Epithelial cell of esophagus (primary cell): Measurements from ENCODE around the gene AIPL1.

ENCODE experiments used
- DNase-seq: peaks from one replicate; pipeline ENCODE4 v3.0.0; 2010; ENCODE audit warnings: low read depth
- H3K4me3 ChIP-seq: 2 replicates; pipeline ENCODE4 v1.5.1; 2011; ENCODE audit warnings: mild to moderate bottlenecking, low read length, control low read depth
- TF ChIP-seq, protein P1 (sequence below): IDR thresholded peaks from 2 replicates; pipeline ENCODE4 v1.5.1; 2011; ENCODE audit warnings: low read depth, mild to moderate bottlenecking, low read length, control low read depth, inconsistent platforms; ENCODE audit not compliant: insufficient read depth; ENCODE audit errors: missing control alignments

AIPL1 gene

DNA sequence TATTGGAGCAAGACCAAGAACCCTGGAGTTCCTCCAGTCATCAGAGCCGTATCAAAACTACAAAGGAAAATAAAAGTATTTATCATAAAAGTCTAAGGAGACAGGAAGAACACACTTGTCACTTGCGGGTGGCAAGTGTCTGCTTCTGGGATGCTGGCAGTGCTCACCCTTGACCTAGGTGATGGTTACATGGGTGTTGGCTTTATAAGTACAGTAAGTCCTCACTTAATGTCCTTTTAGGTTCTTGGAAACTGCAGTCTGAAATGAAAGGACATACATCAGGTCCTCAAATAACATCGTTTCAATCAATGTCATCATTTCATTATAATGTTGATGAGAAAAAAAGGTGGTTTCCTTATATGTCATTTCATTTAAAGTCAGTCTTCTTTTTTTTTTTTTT is 3.0 kb upstream of the AIPL1 start:
- no peak for DNase-seq
- TF ChIP-seq, protein P1, sequence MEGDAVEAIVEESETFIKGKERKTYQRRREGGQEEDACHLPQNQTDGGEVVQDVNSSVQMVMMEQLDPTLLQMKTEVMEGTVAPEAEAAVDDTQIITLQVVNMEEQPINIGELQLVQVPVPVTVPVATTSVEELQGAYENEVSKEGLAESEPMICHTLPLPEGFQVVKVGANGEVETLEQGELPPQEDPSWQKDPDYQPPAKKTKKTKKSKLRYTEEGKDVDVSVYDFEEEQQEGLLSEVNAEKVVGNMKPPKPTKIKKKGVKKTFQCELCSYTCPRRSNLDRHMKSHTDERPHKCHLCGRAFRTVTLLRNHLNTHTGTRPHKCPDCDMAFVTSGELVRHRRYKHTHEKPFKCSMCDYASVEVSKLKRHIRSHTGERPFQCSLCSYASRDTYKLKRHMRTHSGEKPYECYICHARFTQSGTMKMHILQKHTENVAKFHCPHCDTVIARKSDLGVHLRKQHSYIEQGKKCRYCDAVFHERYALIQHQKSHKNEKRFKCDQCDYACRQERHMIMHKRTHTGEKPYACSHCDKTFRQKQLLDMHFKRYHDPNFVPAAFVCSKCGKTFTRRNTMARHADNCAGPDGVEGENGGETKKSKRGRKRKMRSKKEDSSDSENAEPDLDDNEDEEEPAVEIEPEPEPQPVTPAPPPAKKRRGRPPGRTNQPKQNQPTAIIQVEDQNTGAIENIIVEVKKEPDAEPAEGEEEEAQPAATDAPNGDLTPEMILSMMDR: no peak
- H3K4me3 ChIP-seq: no peak overlapping the region

DNA sequence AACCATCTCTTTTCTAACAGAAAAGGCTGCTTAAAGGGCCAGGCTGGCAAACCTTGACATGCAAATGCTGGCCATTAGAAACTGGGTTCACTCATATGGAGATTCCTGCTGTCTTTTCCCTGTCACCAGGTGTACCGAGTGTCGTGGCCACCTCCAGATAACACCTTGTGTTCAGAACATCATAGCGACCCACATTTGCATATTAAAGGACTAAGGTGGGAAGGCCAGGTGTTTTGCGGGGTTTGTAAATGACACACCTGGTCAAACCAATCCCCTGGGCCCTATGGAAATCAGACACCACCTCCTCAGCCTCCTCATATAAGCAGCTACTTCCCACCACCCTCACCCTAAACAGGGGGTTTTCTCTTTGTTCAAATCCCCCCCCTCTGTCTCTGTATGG is 2.5 kb upstream of the AIPL1 start:
- no peak overlapping the region for H3K4me3 ChIP-seq
- DNase-seq: no peak
- TF ChIP-seq, protein P1: no peak

DNA sequence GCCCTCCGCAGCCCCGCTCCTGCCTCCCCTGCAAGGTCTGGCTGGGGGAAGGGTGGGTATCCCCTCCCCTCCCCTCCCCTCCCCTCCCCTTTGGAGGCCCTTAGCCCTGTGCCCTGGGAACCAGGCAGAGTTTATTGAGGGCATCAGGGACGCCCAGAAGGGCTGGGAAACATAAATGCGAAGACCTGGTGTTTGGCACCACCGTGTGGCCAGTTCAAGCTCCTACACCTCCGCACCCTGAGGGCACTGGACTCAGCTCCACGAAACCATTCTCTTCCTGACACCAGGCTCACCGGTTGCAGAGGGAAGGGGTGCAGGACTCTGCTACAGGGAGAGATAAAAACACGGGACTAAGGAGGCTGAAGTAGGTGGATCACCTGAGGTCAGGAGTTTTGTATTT is 1.0 kb upstream of the AIPL1 start:
- TF ChIP-seq, protein P1: peak; percentile 81
- H3K4me3 ChIP-seq: no peak overlapping the region
- peak; percentile 78 for DNase-seq

DNA sequence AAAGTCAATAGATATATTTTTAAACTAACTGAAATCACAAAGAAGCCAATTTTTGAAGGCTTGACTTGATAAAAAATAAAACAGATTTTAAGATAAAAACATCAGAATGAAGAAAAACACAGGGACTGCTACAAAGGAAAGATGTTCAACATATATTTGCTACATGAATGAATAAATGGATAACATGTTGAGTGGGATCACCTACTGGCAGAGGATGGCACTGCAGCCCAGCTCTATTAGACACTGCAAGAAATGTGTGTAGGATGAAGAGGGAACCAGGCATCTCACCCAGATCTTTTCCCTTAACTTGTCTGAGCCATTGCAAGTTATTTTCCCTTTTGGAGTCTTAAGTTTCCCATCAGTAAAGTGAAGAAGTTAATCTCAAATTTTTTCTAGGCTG is 4.2 kb downstream of the AIPL1 start:
- no peak overlapping the region for H3K4me3 ChIP-seq
- DNase-seq: no peak
- TF ChIP-seq, protein P1: peak; percentile 32

DNA sequence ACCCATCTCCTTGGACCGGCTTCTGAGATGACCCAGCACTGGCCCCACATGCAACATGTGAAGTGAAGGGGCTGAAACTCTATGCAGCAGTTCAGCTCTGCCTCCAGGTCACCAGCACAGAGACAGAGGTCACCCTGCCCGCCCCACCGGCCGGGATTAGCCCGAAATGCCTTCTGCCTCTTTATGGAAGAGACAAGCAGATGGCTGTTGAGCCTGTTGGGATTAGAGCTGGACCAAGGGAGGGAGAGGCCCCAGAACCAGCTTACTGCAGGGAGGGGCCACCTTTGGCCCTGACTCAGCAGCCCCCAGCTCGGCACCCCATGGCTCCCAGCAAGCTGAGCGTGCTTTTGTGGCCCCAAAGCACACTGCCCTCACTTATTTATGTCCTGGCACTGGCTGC is 5.7 kb downstream of the AIPL1 start:
- H3K4me3 ChIP-seq: no peak overlapping the region
- no peak for DNase-seq
- TF ChIP-seq, protein P1: no peak

DNA sequence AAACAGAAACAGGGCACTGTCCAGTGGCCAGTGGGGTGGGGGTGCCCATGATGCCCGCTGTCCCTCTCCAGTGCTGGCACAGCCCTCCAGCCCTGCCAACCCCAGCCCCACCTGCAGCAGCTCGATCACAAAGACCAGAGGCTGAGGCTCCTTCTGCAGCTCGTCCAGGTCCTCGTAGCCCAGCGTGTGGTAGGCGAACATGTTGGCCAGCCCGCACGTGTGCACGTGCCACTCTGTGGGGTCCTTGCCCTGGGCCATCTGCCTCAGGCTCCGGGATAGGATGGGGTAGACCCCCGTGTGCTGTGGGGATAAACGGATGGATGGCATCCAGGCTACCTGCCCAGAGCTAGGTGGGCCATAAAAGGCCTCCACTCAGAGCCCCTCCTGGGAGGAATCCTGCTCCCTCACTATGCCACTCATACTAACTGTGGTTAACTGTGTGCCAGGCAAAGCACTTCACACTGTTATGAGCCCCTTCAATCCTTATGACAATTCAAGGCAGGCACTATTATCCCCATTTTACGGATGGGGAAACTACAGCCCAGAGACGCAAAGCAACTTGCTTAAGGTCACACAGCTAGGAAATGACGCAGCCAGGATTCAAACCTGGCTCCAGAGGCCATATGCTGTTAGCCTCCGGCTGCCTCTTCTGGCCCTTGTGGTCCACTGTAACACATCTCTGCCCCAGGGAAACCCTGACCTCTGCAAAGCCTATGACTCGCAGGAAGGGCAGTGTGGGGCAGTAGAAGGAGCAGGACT is 6.5 kb downstream of the AIPL1 start:
- DNase-seq: no peak
- no peak overlapping the region for H3K4me3 ChIP-seq
- TF ChIP-seq, protein P1: no peak

DNA sequence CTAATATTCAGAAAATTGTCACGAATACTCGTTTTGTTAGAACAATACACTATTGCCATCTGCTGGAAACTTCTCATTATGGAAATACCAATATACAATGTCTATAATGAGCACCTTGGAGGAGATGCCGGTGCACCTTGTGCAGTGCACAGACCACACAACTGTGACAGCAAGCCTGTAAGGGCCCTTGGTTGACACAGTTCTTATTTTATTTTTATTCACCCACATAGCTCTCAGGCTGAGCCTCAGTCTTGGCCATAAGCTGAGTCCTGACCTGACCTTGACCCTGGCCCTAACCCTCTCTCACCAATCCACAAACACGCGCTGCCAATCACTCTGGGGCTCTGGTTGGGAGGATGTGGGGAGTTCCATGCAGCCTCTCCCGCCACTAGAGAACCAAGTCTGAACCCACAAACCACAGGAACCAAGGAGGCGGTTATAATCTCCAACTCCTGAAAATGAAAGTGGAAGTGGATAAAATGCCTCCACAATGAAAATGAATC is 7.6 kb downstream of the AIPL1 start:
- TF ChIP-seq, protein P1: no peak
- no peak for DNase-seq
- no peak overlapping the region for H3K4me3 ChIP-seq
